Loucy (cell line): ENCODE data around the gene THSD8.

ENCODE experiments used
- EZH2phosphoT487 ChIP-seq: fragments of 200-600 bp; IDR thresholded peaks from 2 replicates; pipeline ENCODE4 v1.6.1; 2018; ENCODE audit warnings: antibody characterized with exemption, mild to moderate bottlenecking, moderate library complexity, borderline replicate concordance
- TF ChIP-seq, protein P1 (sequence below): fragments of 200-600 bp; sonication (generic); conservative IDR thresholded peaks from 2 replicates; pipeline ENCODE4 v1.5.1; 2014; ENCODE audit warnings: mild to moderate bottlenecking, antibody characterized with exemption, low read length

DNA sequence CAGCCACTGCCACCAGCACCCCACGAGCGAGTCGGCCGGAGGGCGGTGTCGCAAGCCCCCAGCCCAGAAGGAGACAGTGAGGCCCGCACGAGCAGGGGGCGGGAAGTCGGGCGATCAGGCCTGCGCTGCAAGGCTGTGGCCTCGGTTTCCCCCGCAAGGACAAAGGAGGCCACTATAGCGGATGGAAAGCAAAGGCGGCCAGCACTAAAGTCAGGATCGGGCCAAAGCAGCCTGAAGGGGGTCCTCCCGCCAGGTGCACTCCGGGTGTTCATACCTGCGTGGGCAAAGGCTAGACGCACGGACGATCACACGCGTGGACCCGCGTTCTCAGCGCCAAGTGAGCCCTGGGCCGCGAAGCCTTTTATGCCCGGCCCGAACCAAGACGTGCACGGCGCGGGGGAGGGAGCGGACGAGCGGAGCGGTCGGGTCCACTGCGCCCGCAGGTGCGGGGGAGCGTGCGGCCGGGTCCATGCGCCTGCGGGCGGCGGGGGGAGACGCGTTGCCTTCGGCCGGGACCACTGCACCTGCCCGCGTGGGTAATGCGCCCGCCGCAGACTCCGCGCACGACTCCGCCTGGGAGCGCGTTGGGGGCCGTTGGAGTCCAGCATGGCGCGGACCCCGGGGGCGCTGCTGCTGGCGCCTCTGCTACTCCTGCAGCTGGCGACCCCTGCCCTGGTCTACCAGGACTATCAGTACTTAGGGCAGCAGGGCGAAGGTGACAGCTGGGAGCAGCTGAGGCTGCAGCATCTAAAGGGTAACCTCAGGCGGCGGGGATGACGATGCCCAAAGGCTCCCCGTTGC lies at the start of gene THSD8, which contains the start of gene PRDX2:
- TF ChIP-seq, protein P1, sequence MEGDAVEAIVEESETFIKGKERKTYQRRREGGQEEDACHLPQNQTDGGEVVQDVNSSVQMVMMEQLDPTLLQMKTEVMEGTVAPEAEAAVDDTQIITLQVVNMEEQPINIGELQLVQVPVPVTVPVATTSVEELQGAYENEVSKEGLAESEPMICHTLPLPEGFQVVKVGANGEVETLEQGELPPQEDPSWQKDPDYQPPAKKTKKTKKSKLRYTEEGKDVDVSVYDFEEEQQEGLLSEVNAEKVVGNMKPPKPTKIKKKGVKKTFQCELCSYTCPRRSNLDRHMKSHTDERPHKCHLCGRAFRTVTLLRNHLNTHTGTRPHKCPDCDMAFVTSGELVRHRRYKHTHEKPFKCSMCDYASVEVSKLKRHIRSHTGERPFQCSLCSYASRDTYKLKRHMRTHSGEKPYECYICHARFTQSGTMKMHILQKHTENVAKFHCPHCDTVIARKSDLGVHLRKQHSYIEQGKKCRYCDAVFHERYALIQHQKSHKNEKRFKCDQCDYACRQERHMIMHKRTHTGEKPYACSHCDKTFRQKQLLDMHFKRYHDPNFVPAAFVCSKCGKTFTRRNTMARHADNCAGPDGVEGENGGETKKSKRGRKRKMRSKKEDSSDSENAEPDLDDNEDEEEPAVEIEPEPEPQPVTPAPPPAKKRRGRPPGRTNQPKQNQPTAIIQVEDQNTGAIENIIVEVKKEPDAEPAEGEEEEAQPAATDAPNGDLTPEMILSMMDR = no peak
- TF ChIP-seq EZH2phosphoT487 = no peak
